Loucy (cell line): ENCODE measurements around the gene LUC7L3.

ENCODE experiments used
- EZH2phosphoT487 ChIP-seq: fragments of 200-600 bp; IDR thresholded peaks from 2 replicates; pipeline ENCODE4 v1.6.1; 2018; ENCODE audit warnings: antibody characterized with exemption, mild to moderate bottlenecking, moderate library complexity, borderline replicate concordance
- TF ChIP-seq, protein P1 (sequence below): fragments of 200-600 bp; sonication (generic); conservative IDR thresholded peaks from 2 replicates; pipeline ENCODE4 v1.5.1; 2014; ENCODE audit warnings: mild to moderate bottlenecking, antibody characterized with exemption, low read length

DNA sequence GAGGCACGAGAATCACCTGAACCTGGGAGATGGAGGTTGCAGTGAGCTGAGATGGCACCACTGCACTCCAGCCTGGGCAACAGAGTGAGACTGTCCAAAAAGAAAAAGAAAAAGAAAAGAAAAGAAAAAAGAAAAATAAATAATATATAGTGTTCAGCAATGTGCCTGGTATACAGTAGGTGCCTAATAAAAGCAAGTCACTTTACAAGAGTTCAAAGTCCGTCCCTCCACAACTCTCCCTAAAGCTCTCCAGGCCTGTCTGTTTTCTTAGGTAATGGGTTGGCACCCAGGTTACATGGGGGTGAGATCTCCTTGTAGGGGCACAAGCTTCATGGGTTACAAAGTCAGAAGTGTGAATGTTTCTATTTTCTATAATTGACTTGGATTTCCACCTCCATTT lies 64.5 kb downstream of the LUC7L3 start:
- TF ChIP-seq, protein P1, sequence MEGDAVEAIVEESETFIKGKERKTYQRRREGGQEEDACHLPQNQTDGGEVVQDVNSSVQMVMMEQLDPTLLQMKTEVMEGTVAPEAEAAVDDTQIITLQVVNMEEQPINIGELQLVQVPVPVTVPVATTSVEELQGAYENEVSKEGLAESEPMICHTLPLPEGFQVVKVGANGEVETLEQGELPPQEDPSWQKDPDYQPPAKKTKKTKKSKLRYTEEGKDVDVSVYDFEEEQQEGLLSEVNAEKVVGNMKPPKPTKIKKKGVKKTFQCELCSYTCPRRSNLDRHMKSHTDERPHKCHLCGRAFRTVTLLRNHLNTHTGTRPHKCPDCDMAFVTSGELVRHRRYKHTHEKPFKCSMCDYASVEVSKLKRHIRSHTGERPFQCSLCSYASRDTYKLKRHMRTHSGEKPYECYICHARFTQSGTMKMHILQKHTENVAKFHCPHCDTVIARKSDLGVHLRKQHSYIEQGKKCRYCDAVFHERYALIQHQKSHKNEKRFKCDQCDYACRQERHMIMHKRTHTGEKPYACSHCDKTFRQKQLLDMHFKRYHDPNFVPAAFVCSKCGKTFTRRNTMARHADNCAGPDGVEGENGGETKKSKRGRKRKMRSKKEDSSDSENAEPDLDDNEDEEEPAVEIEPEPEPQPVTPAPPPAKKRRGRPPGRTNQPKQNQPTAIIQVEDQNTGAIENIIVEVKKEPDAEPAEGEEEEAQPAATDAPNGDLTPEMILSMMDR, result no peak
- TF ChIP-seq EZH2phosphoT487, result no peak
